ENCODE measurements around the gene CRY2. TPM values are rescaled to one million over a fixed set of nuclear protein-coding genes. Genes with fewer than 3 reads are reported as not detected.

CRY2 gene
- total and polyA plus RNA-seq, 10 of the 15 experiments (the other 5 are each of a cell fraction or from before 2014, with no cell fraction given): 1.2 to 14.7 (median 8.1) TPM

GRCh38 chr11:45860348-45860747 lies 13.1 kb downstream of the CRY2 start:
- TF ChIP-seq SP1 (IDR thresholded peaks at IDR 0.05; ENCODE audit: low read depth, low read length) (no peak), POLR2AphosphoS5 (IDR thresholded peaks at IDR 0.05; ENCODE audit: low read length) (no peak), MEF2A (IDR thresholded peaks at IDR 0.05; ENCODE audit: insufficient read depth, low read depth, low read length) (no peak), MXI1 (IDR thresholded peaks at IDR 0.05; ENCODE audit: low read depth, low read length) (no peak), NFXL1 (IDR thresholded peaks at IDR 0.05; ENCODE audit: borderline replicate concordance) (no peak), HDGF (IDR thresholded peaks at IDR 0.05) (no peak), PBX3 (IDR thresholded peaks at IDR 0.05; ENCODE audit: insufficient replicate concordance, low read depth, low read length) (no peak), NFYA (IDR thresholded peaks at IDR 0.05; ENCODE audit: borderline replicate concordance, low read depth, low read length) (no peak), WRNIP1 (IDR thresholded peaks at IDR 0.05; ENCODE audit: borderline replicate concordance, low read depth, low read length) (no peak), POU2F2 (IDR thresholded peaks at IDR 0.05; ENCODE audit: borderline replicate concordance, low read depth, low read length) (no peak), HDAC6 (IDR thresholded peaks at IDR 0.05; ENCODE audit: unreplicated experiment) (no peak), DPF2 (IDR thresholded peaks at IDR 0.05) (no peak), NFIC (IDR thresholded peaks at IDR 0.05; ENCODE audit: low read depth, low read length) (no peak), ZNF592 (IDR thresholded peaks at IDR 0.05) (no peak), RFX5 (IDR thresholded peaks at IDR 0.05; ENCODE audit: low read depth, low read length) (no peak), CBX5 (IDR thresholded peaks at IDR 0.05; ENCODE audit: low read depth) (no peak), KLF5 (IDR thresholded peaks at IDR 0.05; ENCODE audit: partially characterized antibody) (no peak)
- 95% methylated on average over 5 of the region's 5 CpGs for whole genome bisulfite sequencing (ENCODE audit: insufficient coverage, insufficient replicate concordance, low lambda C conversion rate, missing lambda C conversion rate)
- in situ Hi-C loops (cut with MboI) (no loop called here), intact Hi-C loops (cut with micrococcal nuclease; ENCODE audit: unreplicated experiment) (no loop called here)
- no peaks in the 10 kb centered on the region; the same call in 1 of the 2 replicates for H4K20me1 ChIP-seq (ENCODE audit: control insufficient read depth, insufficient read depth)
- ChIA-PET SMC1A (ENCODE audit: uncharacterized antibody, unreplicated experiment) (interaction anchor here (1.0 to 1.5 kb wide), 4 partner anchors 10 to 44 kb away, joined by 3 to 5 read pairs (median 3); partner anchors contain the start of gene CRY2), RAD21 (ENCODE audit: unreplicated experiment) (no interaction called here), CTCF (interaction anchor here (1.8 kb wide), 1 partner anchor 12 kb away, joined by 7 read pairs; no protein-coding TSS in a partner anchor), POLR2A (interaction anchor here (0.6 kb wide), 2 partner anchors 89 to 1327 kb away, joined by 3 to 4 read pairs; no protein-coding TSS in a partner anchor)
- H3K36me3 ChIP-seq (ENCODE audit: control insufficient read depth in 2 of 2, insufficient read depth in 2 of 2, low read length in 1 of 2): peaks cover 8 to 22% of the 10 kb centered on the region in 2 experiments
- H3K79me2 ChIP-seq (ENCODE audit: control insufficient read depth, insufficient read depth, low read length): no peaks in the 10 kb centered on the region
- no peaks in the 10 kb centered on the region for H3K9me3 ChIP-seq (replicated peaks; ENCODE audit: control insufficient read depth, insufficient read depth, low read length)
- DNase-seq (ENCODE audit: low read depth, low spot score) (no peak), FAIRE-seq (no peak), ATAC-seq (no peak)
- no peak overlapping the region for H3K4me3 ChIP-seq
- no peaks in the 10 kb centered on the region for H3K27me3 ChIP-seq (replicated peaks in 1 of 2; ENCODE audit: control insufficient read depth in 2 of 2, insufficient read depth in 2 of 2, low read length in 1 of 2)
- no peak overlapping the region for H3K9ac ChIP-seq (ENCODE audit: control insufficient read depth, insufficient read depth, low read length)
- no peak overlapping the region for H3K27ac ChIP-seq (ENCODE audit: control insufficient read depth, insufficient read depth)
- no peaks in the 10 kb centered on the region for H3K4me1 ChIP-seq (ENCODE audit: control insufficient read depth, insufficient read depth, low read length)
- BruUV-seq (replicated peaks): no TSS peak
- no peak overlapping the region for H3K4me2 ChIP-seq (ENCODE audit: control insufficient read depth, insufficient read depth)
- H2AFZ ChIP-seq (ENCODE audit: control insufficient read depth, low read depth, low read length): no peak overlapping the region

Measured in GM12878 (cell line).